NCI-H187 (cell line): ENCODE measurements around the gene NCOA7.
A peak's percentile ranks its signal among the peaks of the same experiment; 100 is the strongest.
"Not testable (repeated sequence)": the region's sequence is repeated elsewhere in the genome, so short reads cannot be mapped to it uniquely, and the experiment has no call there.

Experiments used
- DNase-seq, 2 experiments: peaks; one replicate each; lab custom pipeline; 2025; lab: John Stamatoyannopoulos, UW

The NCOA7 gene

GRCh38 chr6:125841356-125842090 is 50.8 kb downstream of the NCOA7 start:
- DNase-seq = no peak

GRCh38 chr6:125842091-125842626 is 51.4 kb downstream of the NCOA7 start:
- DNase-seq = no peak

- no peak for DNase-seq
Measured at GRCh38 chr6:125843593-125843992, 52.8 kb downstream of the NCOA7 start.

DNA sequence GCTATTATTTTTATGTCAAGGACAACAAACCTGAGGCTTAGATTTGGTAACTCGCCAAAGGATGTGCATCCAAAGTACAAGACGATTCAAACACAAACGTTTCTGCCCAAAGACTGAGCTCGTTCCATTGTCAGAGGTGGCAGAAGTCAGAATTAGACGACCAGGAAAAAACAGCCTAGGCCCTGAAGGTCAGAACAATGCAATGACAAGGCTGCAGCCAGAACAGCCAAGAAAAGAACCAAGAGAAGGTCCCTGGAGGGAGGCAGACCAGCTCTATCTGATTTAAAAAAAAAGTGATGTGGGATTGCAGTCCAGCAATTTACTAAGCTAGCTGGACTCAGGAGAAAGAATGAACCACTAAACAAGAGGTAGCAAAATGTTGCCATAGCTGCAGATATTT is 54.2 kb downstream of the NCOA7 start:
- DNase-seq = no peak

- DNase-seq = peak; percentile 20 to 31
Measured at GRCh38 chr6:125846292-125847024, 55.7 kb downstream of the NCOA7 start.

GRCh38 chr6:125848286-125848685 is 57.5 kb downstream of the NCOA7 start:
- DNase-seq = not testable (repeated sequence)

DNA sequence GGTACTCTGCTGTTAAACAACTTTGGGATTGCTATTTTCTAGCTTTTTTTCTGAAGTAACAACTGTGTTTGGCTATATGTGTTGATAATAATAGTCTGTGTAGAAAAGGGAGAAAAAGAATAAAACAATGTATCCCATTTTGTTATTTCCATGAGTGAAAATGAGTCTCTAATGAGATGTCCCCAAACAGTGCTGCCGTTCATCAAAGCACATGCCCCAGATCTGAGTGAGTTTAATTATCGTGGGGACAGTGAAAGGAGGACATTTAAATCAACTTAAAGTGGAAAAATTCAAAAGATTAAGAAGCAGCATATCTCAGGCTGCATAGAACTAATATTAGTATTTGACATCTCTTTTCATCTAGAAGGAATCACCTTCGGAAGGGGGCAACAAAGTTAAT is 59.6 kb downstream of the NCOA7 start:
- no peak for DNase-seq

DNA sequence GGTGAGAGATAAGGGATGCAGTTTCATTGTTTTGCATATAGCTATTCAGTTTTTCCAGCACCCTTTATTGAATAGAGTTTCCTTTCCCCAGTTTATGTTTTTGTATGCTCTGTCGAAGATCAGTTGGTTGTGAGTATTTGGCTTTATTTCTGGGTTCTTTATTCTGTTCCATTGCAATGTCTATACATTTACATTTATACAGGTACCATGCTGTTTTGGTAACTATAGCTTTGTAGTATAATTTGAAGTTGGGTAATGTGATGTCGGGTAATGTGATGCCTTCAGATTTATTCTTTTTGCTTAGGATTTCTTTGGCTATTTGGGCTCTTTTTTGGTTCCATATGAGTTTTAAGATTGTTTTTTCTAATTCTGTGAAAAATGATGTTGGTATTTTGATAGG is 61.8 kb downstream of the NCOA7 start:
- no peak for DNase-seq

DNA sequence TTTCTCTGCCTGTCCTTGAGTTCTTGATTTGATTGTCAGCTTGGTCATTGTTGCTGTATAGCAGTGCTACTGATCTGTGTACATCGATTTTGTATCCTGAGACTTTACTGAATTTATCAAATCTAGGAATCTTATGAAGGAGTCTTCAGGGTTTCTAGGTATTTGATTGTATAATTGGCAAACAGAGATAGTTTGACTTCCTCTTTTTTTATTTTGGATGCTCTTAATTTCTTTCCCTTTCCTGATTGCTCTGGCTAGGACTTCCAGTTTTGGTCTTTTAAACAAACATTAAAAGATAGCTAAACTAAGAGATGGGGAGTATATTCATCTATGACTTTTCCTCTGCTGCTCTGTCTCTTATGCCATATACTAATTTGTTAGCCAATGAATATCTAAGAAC is 62.4 kb downstream of the NCOA7 start:
- DNase-seq = no peak

DNA sequence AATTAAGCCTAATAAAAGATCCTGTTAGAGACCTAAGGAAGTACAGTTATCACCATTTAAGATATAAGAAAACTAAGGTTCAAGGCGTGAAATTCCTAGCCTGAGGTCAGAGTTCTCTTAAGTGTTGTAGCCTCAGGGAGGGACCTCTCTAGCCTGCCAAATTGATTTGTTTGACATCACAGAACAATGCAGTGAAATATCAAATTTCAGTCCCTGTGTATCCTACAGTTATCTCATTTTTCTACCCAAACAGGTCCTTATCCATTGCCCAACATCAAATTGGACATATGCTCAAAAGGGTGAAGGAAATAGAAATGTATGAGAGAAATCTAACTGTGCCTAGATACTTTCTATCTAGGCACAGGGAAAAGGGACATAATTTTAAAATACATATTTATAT is 63.0 kb downstream of the NCOA7 start:
- no peak for DNase-seq

DNA sequence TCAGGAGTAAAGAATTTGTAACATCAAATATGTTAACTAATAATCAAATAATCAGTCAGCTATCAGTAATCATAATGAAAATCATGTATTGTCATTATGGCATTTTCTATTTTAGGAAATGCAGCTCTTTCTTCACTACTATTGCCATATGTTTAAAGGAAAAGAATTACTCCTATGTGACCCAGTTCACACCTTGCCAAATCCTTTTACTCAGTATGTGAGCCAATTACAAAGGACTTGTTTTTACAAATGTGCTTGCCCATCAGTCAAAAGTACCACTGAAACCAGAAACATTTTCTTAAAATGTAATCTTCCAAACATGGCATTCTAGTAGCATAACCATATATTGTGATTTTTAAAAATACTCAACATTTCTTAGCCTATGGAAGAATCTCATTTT is 63.6 kb downstream of the NCOA7 start:
- DNase-seq = no peak

DNA sequence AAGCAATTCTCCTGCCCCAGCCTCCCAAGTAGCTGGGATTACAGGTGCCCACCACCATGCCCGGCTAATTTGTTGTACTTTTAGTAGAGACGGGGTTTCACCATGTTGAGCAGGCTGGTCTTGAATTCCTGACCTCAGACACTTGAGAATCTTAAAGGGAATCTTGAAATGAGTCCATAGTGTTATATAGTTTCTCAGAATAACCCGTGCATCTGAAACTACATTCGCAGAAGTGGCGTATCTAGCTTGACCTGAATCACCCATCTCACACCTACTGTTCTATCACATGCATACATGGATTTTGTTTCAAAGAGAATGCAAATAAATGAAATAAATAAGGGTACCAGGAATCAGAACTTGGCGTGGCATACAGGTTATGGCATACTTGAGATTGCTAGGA is 65.0 kb downstream of the NCOA7 start:
- no peak for DNase-seq

- no peak for DNase-seq
Measured at GRCh38 chr6:125857846-125858245, 67.1 kb downstream of the NCOA7 start.

GRCh38 chr6:125858427-125859320 is 67.9 kb downstream of the NCOA7 start:
- DNase-seq = peak in 1 of 2 experiments; percentile 21

- DNase-seq = no peak
Measured at GRCh38 chr6:125859727-125860126, 69.0 kb downstream of the NCOA7 start.

- DNase-seq = no peak
Measured at GRCh38 chr6:125863023-125863422, 72.3 kb downstream of the NCOA7 start.

- no peak for DNase-seq
Measured at GRCh38 chr6:125865015-125865414, 74.3 kb downstream of the NCOA7 start.

- DNase-seq = no peak
Measured at GRCh38 chr6:125866433-125866832, 75.7 kb downstream of the NCOA7 start.

- DNase-seq = peak; percentile 84 to 96
Measured at GRCh38 chr6:125867483-125867942, 76.8 kb downstream of the NCOA7 start.

- DNase-seq = no peak
Measured at GRCh38 chr6:125868252-125868651, 77.5 kb downstream of the NCOA7 start.

GRCh38 chr6:125868678-125869395 is 78.1 kb downstream of the NCOA7 start:
- peak in 1 of 2 experiments; percentile 25 for DNase-seq
